Measurements from ENCODE around the gene GAPVD1.
A peak's percentile ranks its signal among the peaks of the same experiment; 100 is the strongest.
"Not testable (repeated sequence)": the region's sequence is repeated elsewhere in the genome, so short reads cannot be mapped to it uniquely, and the experiment has no call there.

Gene GAPVD1

GRCh38 chr9:125258160-125258785 lies 3.4 kb upstream of the GAPVD1 start:
- H3K4me3 ChIP-seq (ENCODE audit: low read length) = no peak overlapping the region
- TF ChIP-seq, protein P1, sequence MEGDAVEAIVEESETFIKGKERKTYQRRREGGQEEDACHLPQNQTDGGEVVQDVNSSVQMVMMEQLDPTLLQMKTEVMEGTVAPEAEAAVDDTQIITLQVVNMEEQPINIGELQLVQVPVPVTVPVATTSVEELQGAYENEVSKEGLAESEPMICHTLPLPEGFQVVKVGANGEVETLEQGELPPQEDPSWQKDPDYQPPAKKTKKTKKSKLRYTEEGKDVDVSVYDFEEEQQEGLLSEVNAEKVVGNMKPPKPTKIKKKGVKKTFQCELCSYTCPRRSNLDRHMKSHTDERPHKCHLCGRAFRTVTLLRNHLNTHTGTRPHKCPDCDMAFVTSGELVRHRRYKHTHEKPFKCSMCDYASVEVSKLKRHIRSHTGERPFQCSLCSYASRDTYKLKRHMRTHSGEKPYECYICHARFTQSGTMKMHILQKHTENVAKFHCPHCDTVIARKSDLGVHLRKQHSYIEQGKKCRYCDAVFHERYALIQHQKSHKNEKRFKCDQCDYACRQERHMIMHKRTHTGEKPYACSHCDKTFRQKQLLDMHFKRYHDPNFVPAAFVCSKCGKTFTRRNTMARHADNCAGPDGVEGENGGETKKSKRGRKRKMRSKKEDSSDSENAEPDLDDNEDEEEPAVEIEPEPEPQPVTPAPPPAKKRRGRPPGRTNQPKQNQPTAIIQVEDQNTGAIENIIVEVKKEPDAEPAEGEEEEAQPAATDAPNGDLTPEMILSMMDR (conservative IDR thresholded peaks at IDR 0.05; ENCODE audit: low read depth, low read length) = no peak
- DNase-seq (ENCODE audit: low read depth) = no peak

GRCh38 chr9:125258832-125259534 lies 2.6 kb upstream of the GAPVD1 start:
- H3K4me3 ChIP-seq (ENCODE audit: low read length) = no peak overlapping the region
- DNase-seq (ENCODE audit: low read depth) = no peak
- TF ChIP-seq, protein P1 (conservative IDR thresholded peaks at IDR 0.05; ENCODE audit: low read depth, low read length) = no peak

GRCh38 chr9:125260561-125260960 lies 1.1 kb upstream of the GAPVD1 start:
- H3K4me3 ChIP-seq (ENCODE audit: low read length) = no peak overlapping the region
- TF ChIP-seq, protein P1 (conservative IDR thresholded peaks at IDR 0.05; ENCODE audit: low read depth, low read length) = no peak
- DNase-seq (ENCODE audit: low read depth) = no peak

DNA sequence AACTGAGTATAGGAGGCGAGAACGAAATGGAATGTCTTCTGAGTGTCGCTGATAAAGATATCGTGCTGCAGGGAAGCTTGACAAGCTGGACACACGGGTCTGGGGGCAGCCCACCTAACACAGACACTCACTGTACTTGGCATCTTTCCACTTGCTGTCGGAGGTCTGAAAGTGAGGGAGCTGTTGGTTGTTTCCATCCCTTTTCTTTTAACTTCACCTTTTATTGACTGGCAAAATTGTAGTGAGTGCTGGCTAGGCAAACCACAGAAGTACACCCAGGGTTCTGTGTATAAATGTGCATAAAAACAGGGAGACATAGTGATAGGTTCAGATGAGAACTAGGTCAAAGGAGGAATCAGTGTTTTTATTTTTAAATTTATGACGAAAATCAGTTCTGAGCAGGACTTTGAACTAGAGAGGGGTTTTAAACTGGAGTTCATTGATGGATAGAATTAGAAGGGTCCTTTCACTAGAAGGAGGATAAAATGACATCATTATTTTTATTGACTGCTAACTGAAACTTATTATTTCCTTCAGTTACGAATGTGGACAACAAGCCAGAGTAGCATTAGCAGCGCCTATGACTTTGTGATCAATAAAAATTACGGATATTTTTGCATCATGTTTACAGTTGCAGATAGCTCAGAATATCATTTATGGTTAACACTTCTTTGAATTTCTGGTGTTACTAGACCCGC lies 817 bp downstream of the GAPVD1 start:
- peak overlapping the region; percentile 94 for H3K4me3 ChIP-seq (ENCODE audit: low read length)
- no peak for DNase-seq (ENCODE audit: low read depth)
- TF ChIP-seq, protein P1 (conservative IDR thresholded peaks at IDR 0.05; ENCODE audit: low read depth, low read length) = no peak

- not testable (repeated sequence) for DNase-seq (ENCODE audit: low read depth); H3K4me3 ChIP-seq (ENCODE audit: low read length)
Measured at GRCh38 chr9:125264068-125264467, 2.4 kb downstream of the GAPVD1 start.

DNA sequence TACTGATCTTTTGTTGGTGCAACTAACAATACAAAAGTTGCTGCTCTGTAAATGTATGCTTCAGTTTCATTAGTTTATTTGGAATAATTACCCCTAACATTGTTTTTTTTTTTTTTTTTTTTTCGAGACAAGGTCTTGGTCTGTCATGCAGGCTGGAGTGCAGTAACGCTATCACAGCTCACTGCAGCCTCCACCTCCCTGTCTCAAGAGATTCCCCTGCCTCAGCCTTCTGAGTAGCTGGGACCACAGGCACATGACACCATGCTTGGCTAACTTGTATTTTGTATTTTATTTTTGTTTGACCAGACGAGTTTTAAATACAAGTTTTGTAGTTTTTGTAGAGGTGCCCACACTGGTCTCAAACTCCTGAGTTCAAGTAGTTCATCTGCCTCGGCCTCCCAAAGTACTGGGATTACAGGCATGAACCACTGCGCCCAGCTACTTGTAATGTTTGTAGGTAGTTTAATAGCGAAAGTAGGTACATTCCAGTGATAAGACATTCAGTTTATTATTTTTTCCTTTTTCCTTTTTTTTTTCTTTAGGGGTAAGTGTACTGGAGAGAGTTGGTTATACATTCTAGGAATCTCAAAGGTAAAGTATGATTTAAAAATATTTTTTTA lies 6.9 kb downstream of the GAPVD1 start:
- TF ChIP-seq, protein P1 (conservative IDR thresholded peaks at IDR 0.05; ENCODE audit: low read depth, low read length) = no peak
- DNase-seq (ENCODE audit: low read depth) = no peak
- H3K4me3 ChIP-seq (ENCODE audit: low read length) = no peak overlapping the region

- TF ChIP-seq, protein P1 (conservative IDR thresholded peaks at IDR 0.05; ENCODE audit: low read depth, low read length) = no peak
- H3K4me3 ChIP-seq (ENCODE audit: low read length) = no peak overlapping the region
- DNase-seq (ENCODE audit: low read depth) = no peak
Measured at GRCh38 chr9:125269014-125269397, 7.4 kb downstream of the GAPVD1 start.
